RWPE1 (cell line): Measurements from ENCODE around the gene AFDN.

Experiments
- CTCF ChIA-PET: fragments of 350-600 bp; sonication (Branson Sonifier 250); formaldehyde crosslinking; extraction: SDS; loops from one replicate; lab custom pipeline; 2021; lab: Yijun Ruan, JAX
- POLR2A ChIA-PET: fragments of 400-600 bp; formaldehyde crosslinking; extraction: SDS; loops from one replicate; lab custom pipeline; 2020; ENCODE audit warnings: antibody characterized with exemption; ENCODE audit not compliant: low non-redundant PET; lab: Yijun Ruan, JAX
- DNase-seq: peaks from one replicate; pipeline ENCODE4 v3.0.0; 2012; ENCODE audit warnings: low spot score
- H3K27ac ChIP-seq: fragments of 450-650 bp; 2 replicates; pipeline ENCODE4 v1.5.1; 2017
- CTCF ChIP-seq: fragments of 450-650 bp; conservative IDR thresholded peaks from 2 replicates; pipeline ENCODE4 v1.5.1; 2017; ENCODE audit warnings: low read depth, mild to moderate bottlenecking

Gene AFDN

GRCh38 chr6:167936051-167936450 lies 109.3 kb downstream of the AFDN start:
- ChIA-PET POLR2A (no interaction called here), CTCF (interaction anchor here (0.7 kb wide), 1 partner anchor 27 kb away, joined by 3 read pairs; no protein-coding TSS in a partner anchor)
- TF ChIP-seq CTCF: no peak
- H3K27ac ChIP-seq: no peak overlapping the region
- DNase-seq: no peak

- POLR2A ChIA-PET: no interaction called here
- TF ChIP-seq CTCF: no peak
- DNase-seq: no peak
- CTCF ChIA-PET: no interaction called here
- no peak overlapping the region for H3K27ac ChIP-seq
Measured at GRCh38 chr6:167937301-167937700, 110.6 kb downstream of the AFDN start.

GRCh38 chr6:167937948-167938911 lies 111.5 kb downstream of the AFDN start:
- no peak for TF ChIP-seq CTCF
- CTCF ChIA-PET: no interaction called here
- POLR2A ChIA-PET: no interaction called here
- H3K27ac ChIP-seq: no peak overlapping the region
- DNase-seq: peak; percentile 77

- H3K27ac ChIP-seq: no peak overlapping the region
- TF ChIP-seq CTCF: no peak
- no peak for DNase-seq
- ChIA-PET CTCF (no interaction called here), POLR2A (no interaction called here)
Measured at GRCh38 chr6:167941822-167942221, 115.1 kb downstream of the AFDN start.

- no peak for DNase-seq
- H3K27ac ChIP-seq: no peak overlapping the region
- CTCF ChIA-PET: no interaction called here
- POLR2A ChIA-PET: no interaction called here
- no peak for TF ChIP-seq CTCF
Measured at GRCh38 chr6:167944130-167944529, 117.4 kb downstream of the AFDN start.

- TF ChIP-seq CTCF: no peak
- CTCF ChIA-PET: no interaction called here
- DNase-seq: no peak
- H3K27ac ChIP-seq: no peak overlapping the region
- POLR2A ChIA-PET: no interaction called here
Measured at GRCh38 chr6:167946007-167946406, 119.3 kb downstream of the AFDN start.
